Neural progenitor cell (in vitro differentiated cells): ENCODE measurements around the gene HTR1D.
"Not testable (repeated sequence)": the region's sequence is repeated elsewhere in the genome, so short reads cannot be mapped to it uniquely, and the experiment has no call there.

Experiments used
- EZH2 ChIP-seq: fragments of 200-600 bp; sonication (generic); IDR thresholded peaks from 2 replicates; pipeline ENCODE4 v1.6.1; 2017; ENCODE audit warnings: antibody characterized with exemption, mild to moderate bottlenecking, moderate library complexity
- TF ChIP-seq, protein P1 (sequence below): fragments of 200-600 bp; sonication (generic); IDR thresholded peaks from 2 replicates; pipeline ENCODE4 v1.5.1; 2017; ENCODE audit warnings: antibody characterized with exemption, mild to moderate bottlenecking

GRCh38 chr1:23207733-23208132 lies 9.6 kb downstream of the HTR1D start:
- TF ChIP-seq, protein P1, sequence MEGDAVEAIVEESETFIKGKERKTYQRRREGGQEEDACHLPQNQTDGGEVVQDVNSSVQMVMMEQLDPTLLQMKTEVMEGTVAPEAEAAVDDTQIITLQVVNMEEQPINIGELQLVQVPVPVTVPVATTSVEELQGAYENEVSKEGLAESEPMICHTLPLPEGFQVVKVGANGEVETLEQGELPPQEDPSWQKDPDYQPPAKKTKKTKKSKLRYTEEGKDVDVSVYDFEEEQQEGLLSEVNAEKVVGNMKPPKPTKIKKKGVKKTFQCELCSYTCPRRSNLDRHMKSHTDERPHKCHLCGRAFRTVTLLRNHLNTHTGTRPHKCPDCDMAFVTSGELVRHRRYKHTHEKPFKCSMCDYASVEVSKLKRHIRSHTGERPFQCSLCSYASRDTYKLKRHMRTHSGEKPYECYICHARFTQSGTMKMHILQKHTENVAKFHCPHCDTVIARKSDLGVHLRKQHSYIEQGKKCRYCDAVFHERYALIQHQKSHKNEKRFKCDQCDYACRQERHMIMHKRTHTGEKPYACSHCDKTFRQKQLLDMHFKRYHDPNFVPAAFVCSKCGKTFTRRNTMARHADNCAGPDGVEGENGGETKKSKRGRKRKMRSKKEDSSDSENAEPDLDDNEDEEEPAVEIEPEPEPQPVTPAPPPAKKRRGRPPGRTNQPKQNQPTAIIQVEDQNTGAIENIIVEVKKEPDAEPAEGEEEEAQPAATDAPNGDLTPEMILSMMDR, result not testable (repeated sequence)
- not testable (repeated sequence) for TF ChIP-seq EZH2
